Vagina (tissue), 2 donors: ENCODE results near the gene TLCD2. TPM values are rescaled to one million over a fixed set of nuclear protein-coding genes. Genes with fewer than 3 reads are reported as not detected.
"Not testable (repeated sequence)": the region's sequence is repeated elsewhere in the genome, so short reads cannot be mapped to it uniquely, and the experiment has no call there.

Experiments
- DNase-seq, 2 donors: peaks; one replicate each; pipeline ENCODE4 v3.0.0-alpha.2; 2017; ENCODE audit errors: extremely low spot score in 2 of 2
- H3K27ac ChIP-seq: fragments of 200-600 bp; sonication (generic); one replicate; pipeline ENCODE4 v1.5.1; 2019
- H3K27me3 ChIP-seq: fragments of 200-600 bp; sonication (generic); one replicate; pipeline ENCODE4 v1.5.1; 2019
- H3K36me3 ChIP-seq, 2 donors: fragments of 200-600 bp; sonication (generic); one replicate each; pipeline ENCODE4 v1.5.1; 2017 to 2019
- H3K4me1 ChIP-seq: fragments of 200-600 bp; sonication (generic); one replicate; pipeline ENCODE4 v1.5.1; 2019
- H3K4me3 ChIP-seq, 2 donors: fragments of 200-600 bp; sonication (generic); 1 replicate in 1 of 2; 2 replicates in 1 of 2; pipeline ENCODE4 v1.5.1; 2016 to 2019
- H3K9me3 ChIP-seq: fragments of 200-600 bp; sonication (generic); one replicate; pipeline ENCODE4 v1.5.1; 2019
- CTCF ChIP-seq, 3 experiments: fragments of 450-650 bp in 2 of 3; fragments of 200-600 bp in 1 of 3; sonication (generic) in 1 of 3; IDR thresholded peaks; one replicate each; pipeline ENCODE4 v1.5.1; 2017 to 2019; ENCODE audit warnings: antibody characterized with exemption in 3 of 3, mild to moderate bottlenecking in 2 of 3, moderate library complexity in 2 of 3
- POLR2A ChIP-seq, 2 donors: fragments of 450-650 bp; IDR thresholded peaks; one replicate each; pipeline ENCODE4 v1.6.1; 2017; ENCODE audit warnings: antibody characterized with exemption in 2 of 2, mild to moderate bottlenecking in 2 of 2, moderate library complexity in 2 of 2
- POLR2AphosphoS5 ChIP-seq, 2 donors: sonication (generic); formaldehyde crosslinking; IDR thresholded peaks; one replicate each; pipeline ENCODE4 v1.9.0; 2017; ENCODE audit warnings: antibody characterized with exemption in 2 of 2, mild to moderate bottlenecking in 2 of 2, low read depth in 1 of 2; ENCODE audit not compliant: insufficient read depth in 1 of 2
- intact Hi-C: fragments of 100-400 bp; cut with DNase I; formaldehyde crosslinking; loops from one replicate; pipeline ENCODE4 v1.15.1; 2023
- microRNA counts, 2 donors: library from miRNA; unstranded; fragments of <30 nt; microRNA quantifications; one replicate each; lab custom pipeline; 2016 to 2017
- total RNA-seq: library from RNA; depleted of rRNA; stranded (reverse); fragments of >200 nt; gene quantifications from one replicate; pipeline ENCODE4 v1.2.3, GENCODE V29; 2016

TLCD2 gene
- total RNA-seq, 1 donor from 2014 or later = 10.8 TPM

- H3K9me3 ChIP-seq = no peaks in the 10 kb centered on the region
- DNase-seq = no peak
- no peak overlapping the region for H3K27ac ChIP-seq
- no peaks in the 10 kb centered on the region for H3K27me3 ChIP-seq
- no peak overlapping the region for H3K4me3 ChIP-seq
- no peaks in the 10 kb centered on the region for H3K4me1 ChIP-seq
- TF ChIP-seq CTCF (IDR thresholded peaks at IDR 0.05) (no peak), POLR2A (IDR thresholded peaks at IDR 0.05) (no peak), POLR2AphosphoS5 (IDR thresholded peaks at IDR 0.05; ENCODE audit: insufficient read depth in 1 of 2, low read depth in 1 of 2) (no peak)
- intact Hi-C loops = no loop called here
- peaks cover 7 to 100% of the 10 kb centered on the region in 2 donors for H3K36me3 ChIP-seq
These were observed 52.1 kb downstream of the TLCD2 start for GRCh38 chr17:1658100-1658499.

- no peak overlapping the region for H3K27ac ChIP-seq
- intact Hi-C loops = no loop called here
- H3K9me3 ChIP-seq = no peaks in the 10 kb centered on the region
- peaks cover 18% of the 10 kb centered on the region for H3K4me1 ChIP-seq
- peaks cover 0 to 87% of the 10 kb centered on the region in 2 donors for H3K36me3 ChIP-seq
- DNase-seq = no peak
- no peaks in the 10 kb centered on the region for H3K27me3 ChIP-seq
- H3K4me3 ChIP-seq = no peak overlapping the region
- TF ChIP-seq CTCF (IDR thresholded peaks at IDR 0.05) = no peak
- no peak for TF ChIP-seq POLR2AphosphoS5 (IDR thresholded peaks at IDR 0.05; ENCODE audit: insufficient read depth in 1 of 2, low read depth in 1 of 2)
- no peak for TF ChIP-seq POLR2A (IDR thresholded peaks at IDR 0.05)
These were observed 56.4 kb downstream of the TLCD2 start for GRCh38 chr17:1653735-1654134.

- H3K9me3 ChIP-seq, DNase-seq, H3K27me3 ChIP-seq, H3K4me3 ChIP-seq, H3K27ac ChIP-seq, intact Hi-C loops: not testable (repeated sequence)
- peaks cover 0 to 78% of the 10 kb centered on the region in 2 donors for H3K36me3 ChIP-seq
- H3K4me1 ChIP-seq = peaks cover 27% of the 10 kb centered on the region
These were observed 57.4 kb downstream of the TLCD2 start for GRCh38 chr17:1652794-1653193.

MicroRNAs within 50 kb of the gene (microRNA counts, 767-probe panel; counts per million panel counts)
- 4,718 to 5,344 counts per million in 2 donors for microRNA hsa-miR-22-3p (lab: Ali Mortazavi, UCI)

Other genes starting within 250 kb of the TLCD2 start
- gene MYO1C, start 217.7 kb downstream of the TLCD2 start, total RNA-seq = 118 TPM
- 96.0 TPM for gene INPP5K, start 193.8 kb downstream of the TLCD2 start, total RNA-seq
- 46.4 TPM for gene PITPNA, start 147.6 kb downstream of the TLCD2 start, total RNA-seq
- gene SLC43A2, start 81.5 kb downstream of the TLCD2 start, total RNA-seq = 5.2 TPM
- 26.3 TPM for gene SCARF1, start 64.6 kb downstream of the TLCD2 start, total RNA-seq
- 7.1 TPM for gene RILP, start 60.5 kb downstream of the TLCD2 start, total RNA-seq
- 247 TPM for gene PRPF8, start 25.5 kb downstream of the TLCD2 start, total RNA-seq
- 57.2 TPM for gene WDR81, start 14.3 kb upstream of the TLCD2 start, total RNA-seq
- 23.8 TPM for gene SERPINF2, start 32.5 kb upstream of the TLCD2 start, total RNA-seq
- gene SERPINF1, start 51.7 kb upstream of the TLCD2 start, total RNA-seq = 1,040 TPM
- gene SMYD4, start 119.5 kb upstream of the TLCD2 start, total RNA-seq = 16.7 TPM
- gene RPA1, start 119.6 kb upstream of the TLCD2 start, total RNA-seq = 30.9 TPM